ENCODE measurements around the gene RBPJ.

- TF ChIP-seq, protein P1, sequence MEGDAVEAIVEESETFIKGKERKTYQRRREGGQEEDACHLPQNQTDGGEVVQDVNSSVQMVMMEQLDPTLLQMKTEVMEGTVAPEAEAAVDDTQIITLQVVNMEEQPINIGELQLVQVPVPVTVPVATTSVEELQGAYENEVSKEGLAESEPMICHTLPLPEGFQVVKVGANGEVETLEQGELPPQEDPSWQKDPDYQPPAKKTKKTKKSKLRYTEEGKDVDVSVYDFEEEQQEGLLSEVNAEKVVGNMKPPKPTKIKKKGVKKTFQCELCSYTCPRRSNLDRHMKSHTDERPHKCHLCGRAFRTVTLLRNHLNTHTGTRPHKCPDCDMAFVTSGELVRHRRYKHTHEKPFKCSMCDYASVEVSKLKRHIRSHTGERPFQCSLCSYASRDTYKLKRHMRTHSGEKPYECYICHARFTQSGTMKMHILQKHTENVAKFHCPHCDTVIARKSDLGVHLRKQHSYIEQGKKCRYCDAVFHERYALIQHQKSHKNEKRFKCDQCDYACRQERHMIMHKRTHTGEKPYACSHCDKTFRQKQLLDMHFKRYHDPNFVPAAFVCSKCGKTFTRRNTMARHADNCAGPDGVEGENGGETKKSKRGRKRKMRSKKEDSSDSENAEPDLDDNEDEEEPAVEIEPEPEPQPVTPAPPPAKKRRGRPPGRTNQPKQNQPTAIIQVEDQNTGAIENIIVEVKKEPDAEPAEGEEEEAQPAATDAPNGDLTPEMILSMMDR (IDR thresholded peaks at IDR 0.05): no peak
- no peak for TF ChIP-seq EP300 (IDR thresholded peaks at IDR 0.05; ENCODE audit: borderline replicate concordance in 1 of 2, low read depth in 1 of 2, low read length in 1 of 2)
- TF ChIP-seq, protein P2, sequence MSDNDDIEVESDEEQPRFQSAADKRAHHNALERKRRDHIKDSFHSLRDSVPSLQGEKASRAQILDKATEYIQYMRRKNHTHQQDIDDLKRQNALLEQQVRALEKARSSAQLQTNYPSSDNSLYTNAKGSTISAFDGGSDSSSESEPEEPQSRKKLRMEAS (IDR thresholded peaks at IDR 0.05; ENCODE audit: low read depth): no peak
- no peak for TF ChIP-seq GATA2 (CRISPR knock-in tag; IDR thresholded peaks at IDR 0.05)
- TF ChIP-seq JUND (IDR thresholded peaks at IDR 0.05): no peak
- TF ChIP-seq, protein P3, sequence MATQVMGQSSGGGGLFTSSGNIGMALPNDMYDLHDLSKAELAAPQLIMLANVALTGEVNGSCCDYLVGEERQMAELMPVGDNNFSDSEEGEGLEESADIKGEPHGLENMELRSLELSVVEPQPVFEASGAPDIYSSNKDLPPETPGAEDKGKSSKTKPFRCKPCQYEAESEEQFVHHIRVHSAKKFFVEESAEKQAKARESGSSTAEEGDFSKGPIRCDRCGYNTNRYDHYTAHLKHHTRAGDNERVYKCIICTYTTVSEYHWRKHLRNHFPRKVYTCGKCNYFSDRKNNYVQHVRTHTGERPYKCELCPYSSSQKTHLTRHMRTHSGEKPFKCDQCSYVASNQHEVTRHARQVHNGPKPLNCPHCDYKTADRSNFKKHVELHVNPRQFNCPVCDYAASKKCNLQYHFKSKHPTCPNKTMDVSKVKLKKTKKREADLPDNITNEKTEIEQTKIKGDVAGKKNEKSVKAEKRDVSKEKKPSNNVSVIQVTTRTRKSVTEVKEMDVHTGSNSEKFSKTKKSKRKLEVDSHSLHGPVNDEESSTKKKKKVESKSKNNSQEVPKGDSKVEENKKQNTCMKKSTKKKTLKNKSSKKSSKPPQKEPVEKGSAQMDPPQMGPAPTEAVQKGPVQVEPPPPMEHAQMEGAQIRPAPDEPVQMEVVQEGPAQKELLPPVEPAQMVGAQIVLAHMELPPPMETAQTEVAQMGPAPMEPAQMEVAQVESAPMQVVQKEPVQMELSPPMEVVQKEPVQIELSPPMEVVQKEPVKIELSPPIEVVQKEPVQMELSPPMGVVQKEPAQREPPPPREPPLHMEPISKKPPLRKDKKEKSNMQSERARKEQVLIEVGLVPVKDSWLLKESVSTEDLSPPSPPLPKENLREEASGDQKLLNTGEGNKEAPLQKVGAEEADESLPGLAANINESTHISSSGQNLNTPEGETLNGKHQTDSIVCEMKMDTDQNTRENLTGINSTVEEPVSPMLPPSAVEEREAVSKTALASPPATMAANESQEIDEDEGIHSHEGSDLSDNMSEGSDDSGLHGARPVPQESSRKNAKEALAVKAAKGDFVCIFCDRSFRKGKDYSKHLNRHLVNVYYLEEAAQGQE (IDR thresholded peaks at IDR 0.05; ENCODE audit: low read depth, low read length): no peak
- TF ChIP-seq, protein P4, sequence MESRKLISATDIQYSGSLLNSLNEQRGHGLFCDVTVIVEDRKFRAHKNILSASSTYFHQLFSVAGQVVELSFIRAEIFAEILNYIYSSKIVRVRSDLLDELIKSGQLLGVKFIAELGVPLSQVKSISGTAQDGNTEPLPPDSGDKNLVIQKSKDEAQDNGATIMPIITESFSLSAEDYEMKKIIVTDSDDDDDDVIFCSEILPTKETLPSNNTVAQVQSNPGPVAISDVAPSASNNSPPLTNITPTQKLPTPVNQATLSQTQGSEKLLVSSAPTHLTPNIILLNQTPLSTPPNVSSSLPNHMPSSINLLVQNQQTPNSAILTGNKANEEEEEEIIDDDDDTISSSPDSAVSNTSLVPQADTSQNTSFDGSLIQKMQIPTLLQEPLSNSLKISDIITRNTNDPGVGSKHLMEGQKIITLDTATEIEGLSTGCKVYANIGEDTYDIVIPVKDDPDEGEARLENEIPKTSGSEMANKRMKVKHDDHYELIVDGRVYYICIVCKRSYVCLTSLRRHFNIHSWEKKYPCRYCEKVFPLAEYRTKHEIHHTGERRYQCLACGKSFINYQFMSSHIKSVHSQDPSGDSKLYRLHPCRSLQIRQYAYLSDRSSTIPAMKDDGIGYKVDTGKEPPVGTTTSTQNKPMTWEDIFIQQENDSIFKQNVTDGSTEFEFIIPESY (IDR thresholded peaks at IDR 0.05; ENCODE audit: borderline replicate concordance, low read depth): no peak
These were observed 99.6 kb downstream of the RBPJ start for GRCh38 chr4:26420438-26420837.
